ENCODE measurements around the gene PREPL. TPM values are rescaled to one million over a fixed set of nuclear protein-coding genes. Genes with fewer than 3 reads are reported as not detected.

Gene PREPL
- total and polyA plus RNA-seq, 2 donors (not counting 1 experiment from before 2014, with no cell fraction given): 5.5 to 34.0 TPM

DNA sequence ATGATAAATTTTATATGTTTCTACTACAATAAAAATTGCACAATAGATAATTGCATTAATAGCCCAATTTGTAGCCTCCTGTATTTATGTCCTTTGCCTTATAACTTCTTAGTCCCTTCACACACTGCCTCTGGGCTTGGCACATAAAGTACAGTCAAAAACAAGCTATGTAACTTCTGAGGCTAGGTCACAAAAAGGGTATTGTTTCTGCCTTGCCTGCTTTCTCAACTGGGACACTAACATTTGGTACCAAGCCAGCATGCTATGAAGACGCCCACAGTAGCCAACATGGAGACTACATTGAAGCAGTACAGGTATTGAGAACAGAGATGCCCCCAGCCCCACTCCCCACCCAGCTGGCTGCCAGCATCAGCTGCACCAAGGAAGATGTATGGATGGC is 91.5 kb downstream of the PREPL start:
- POLR2A ChIA-PET: no interaction called here
- CTCF ChIA-PET: no interaction called here
- H3K27me3 ChIP-seq (replicated peaks in 1 of 4; ENCODE audit: control extremely low read depth in 1 of 4, control insufficient read depth in 3 of 4, insufficient read depth in 4 of 4, low read length in 3 of 4): peaks cover 0 to 2% (median 0%) of the 10 kb centered on the region in 4 experiments
- H3K4me3 Mint-ChIP-seq: no peak overlapping the region
- DNase-seq: no peak
- no peaks in the 10 kb centered on the region for H4K20me1 ChIP-seq (ENCODE audit: control insufficient read depth, insufficient read depth, low read length, poor library complexity, severe bottlenecking)
- ATAC-seq (ENCODE audit: low read depth): no peak
- no peak overlapping the region for H3K4me2 ChIP-seq (replicated peaks; ENCODE audit: low read depth, low read length, poor library complexity, severe bottlenecking)
- H3K79me2 ChIP-seq (ENCODE audit: control insufficient read depth, insufficient read depth, low read length): no peaks in the 10 kb centered on the region
- H3K27me3 Mint-ChIP-seq: peaks cover 6% of the 10 kb centered on the region
- H3K27ac Mint-ChIP-seq: no peak overlapping the region
- H3K4me1 Mint-ChIP-seq: no peaks in the 10 kb centered on the region
- no peak overlapping the region for H3K4me3 ChIP-seq (ENCODE audit: control extremely low read depth in 1 of 5, extremely low read depth in 1 of 5, insufficient read depth in 1 of 5, low read depth in 2 of 5, low read length in 4 of 5)
- peaks cover 2% of the 10 kb centered on the region for H3K9me3 Mint-ChIP-seq (ENCODE audit: insufficient read depth)
- no peaks in the 10 kb centered on the region for H3K4me1 ChIP-seq (ENCODE audit: control insufficient read depth in 2 of 2, insufficient read depth in 2 of 2, low read length in 2 of 2)
- peaks cover 0 to 6% (median 0%) of the 10 kb centered on the region in 3 donors for H3K9me3 ChIP-seq (ENCODE audit: control extremely low read depth in 1 of 3, control insufficient read depth in 2 of 3, insufficient read depth in 1 of 3, low read length in 2 of 3)
- H2AFZ ChIP-seq (ENCODE audit: insufficient read depth, low read depth, low read length, poor library complexity, severe bottlenecking): no peak overlapping the region
- H3K9ac ChIP-seq (ENCODE audit: low read length): no peak overlapping the region
- 89% methylated on average over 1 of the region's 1 CpG for WGBS (ENCODE audit: insufficient coverage)
- TF ChIP-seq EZH2 (IDR thresholded peaks at IDR 0.05; ENCODE audit: borderline replicate concordance, insufficient read depth, low read depth, low read length, poor library complexity, severe bottlenecking): no peak
- TF ChIP-seq, protein P1, sequence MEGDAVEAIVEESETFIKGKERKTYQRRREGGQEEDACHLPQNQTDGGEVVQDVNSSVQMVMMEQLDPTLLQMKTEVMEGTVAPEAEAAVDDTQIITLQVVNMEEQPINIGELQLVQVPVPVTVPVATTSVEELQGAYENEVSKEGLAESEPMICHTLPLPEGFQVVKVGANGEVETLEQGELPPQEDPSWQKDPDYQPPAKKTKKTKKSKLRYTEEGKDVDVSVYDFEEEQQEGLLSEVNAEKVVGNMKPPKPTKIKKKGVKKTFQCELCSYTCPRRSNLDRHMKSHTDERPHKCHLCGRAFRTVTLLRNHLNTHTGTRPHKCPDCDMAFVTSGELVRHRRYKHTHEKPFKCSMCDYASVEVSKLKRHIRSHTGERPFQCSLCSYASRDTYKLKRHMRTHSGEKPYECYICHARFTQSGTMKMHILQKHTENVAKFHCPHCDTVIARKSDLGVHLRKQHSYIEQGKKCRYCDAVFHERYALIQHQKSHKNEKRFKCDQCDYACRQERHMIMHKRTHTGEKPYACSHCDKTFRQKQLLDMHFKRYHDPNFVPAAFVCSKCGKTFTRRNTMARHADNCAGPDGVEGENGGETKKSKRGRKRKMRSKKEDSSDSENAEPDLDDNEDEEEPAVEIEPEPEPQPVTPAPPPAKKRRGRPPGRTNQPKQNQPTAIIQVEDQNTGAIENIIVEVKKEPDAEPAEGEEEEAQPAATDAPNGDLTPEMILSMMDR (IDR thresholded peaks at IDR 0.05): no peak
- no peak overlapping the region for H3K27ac ChIP-seq (ENCODE audit: low read length in 2 of 2)
- H3K36me3 ChIP-seq (replicated peaks in 1 of 2; ENCODE audit: control extremely low read depth in 1 of 2, control insufficient read depth in 1 of 2, extremely low read depth in 1 of 2, insufficient read depth in 2 of 2, low read length in 1 of 2): no peaks in the 10 kb centered on the region
- intact Hi-C loops (cut with micrococcal nuclease): no loop called here

DNA sequence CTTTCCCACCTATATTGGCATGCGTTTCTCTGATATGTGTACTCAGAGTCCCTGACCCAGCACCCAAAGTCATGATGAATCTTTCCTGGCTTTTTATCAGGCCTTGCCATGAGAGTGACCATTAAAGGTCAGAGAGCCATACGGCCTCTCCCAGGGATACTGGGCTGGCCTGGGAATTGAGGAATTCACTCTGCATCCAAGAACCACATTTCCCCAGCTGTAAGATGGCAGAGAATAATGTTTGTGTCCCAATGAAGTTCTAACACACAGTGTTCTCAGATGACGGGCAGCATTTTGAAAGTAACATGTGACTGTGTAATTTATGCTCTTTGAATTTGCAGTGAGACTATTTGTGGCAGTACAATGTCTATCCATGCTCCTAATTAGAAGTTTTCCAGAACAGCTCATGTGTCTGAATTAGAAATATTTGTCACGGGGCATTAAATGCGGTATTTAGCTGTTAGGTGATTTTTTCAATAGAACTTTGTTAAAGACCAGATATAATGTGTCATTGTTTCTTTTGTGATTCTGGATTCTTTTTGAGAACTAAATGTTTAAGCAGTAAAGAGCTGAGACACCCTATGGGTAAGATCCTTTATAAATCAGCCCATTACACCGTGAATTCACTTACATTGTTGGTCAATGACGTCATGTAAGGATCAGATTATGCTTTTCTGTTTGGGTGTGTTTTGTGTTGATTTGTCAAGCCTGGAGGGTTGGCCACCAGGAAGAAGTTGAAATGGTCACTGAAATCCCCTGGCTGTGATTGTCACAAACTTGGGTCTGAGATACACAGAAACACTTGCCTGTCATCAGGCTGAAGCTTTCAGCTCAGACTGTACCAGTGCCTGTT is 93.3 kb downstream of the PREPL start:
- H3K9ac ChIP-seq (ENCODE audit: low read length): no peak overlapping the region
- ChIA-PET CTCF (no interaction called here), POLR2A (no interaction called here)
- H3K9me3 ChIP-seq (ENCODE audit: control extremely low read depth in 1 of 3, control insufficient read depth in 2 of 3, insufficient read depth in 1 of 3, low read length in 2 of 3): peaks cover 0 to 6% (median 0%) of the 10 kb centered on the region in 3 donors
- H3K79me2 ChIP-seq (ENCODE audit: control insufficient read depth, insufficient read depth, low read length): no peaks in the 10 kb centered on the region
- peaks cover 2% of the 10 kb centered on the region for H3K9me3 Mint-ChIP-seq (ENCODE audit: insufficient read depth)
- no peaks in the 10 kb centered on the region for H4K20me1 ChIP-seq (ENCODE audit: control insufficient read depth, insufficient read depth, low read length, poor library complexity, severe bottlenecking)
- H3K27ac ChIP-seq (ENCODE audit: low read length in 2 of 2): no peak overlapping the region
- H3K4me2 ChIP-seq (replicated peaks; ENCODE audit: low read depth, low read length, poor library complexity, severe bottlenecking): no peak overlapping the region
- no peak for DNase-seq
- intact Hi-C loops (cut with micrococcal nuclease): no loop called here
- TF ChIP-seq, protein P1 (IDR thresholded peaks at IDR 0.05): no peak
- no peak for TF ChIP-seq EZH2 (IDR thresholded peaks at IDR 0.05; ENCODE audit: borderline replicate concordance, insufficient read depth, low read depth, low read length, poor library complexity, severe bottlenecking)
- ATAC-seq (ENCODE audit: low read depth): no peak
- H3K36me3 ChIP-seq (replicated peaks in 1 of 2; ENCODE audit: control extremely low read depth in 1 of 2, control insufficient read depth in 1 of 2, extremely low read depth in 1 of 2, insufficient read depth in 2 of 2, low read length in 1 of 2): no peaks in the 10 kb centered on the region
- H3K27me3 ChIP-seq (replicated peaks in 1 of 4; ENCODE audit: control extremely low read depth in 1 of 4, control insufficient read depth in 3 of 4, insufficient read depth in 4 of 4, low read length in 3 of 4): peaks cover 0 to 2% (median 0%) of the 10 kb centered on the region in 4 experiments
- H3K4me3 Mint-ChIP-seq: no peak overlapping the region
- WGBS (ENCODE audit: insufficient coverage): 100% methylated on average over 5 of the region's 7 CpGs
- no peak overlapping the region for H3K27ac Mint-ChIP-seq
- peaks cover 10% of the 10 kb centered on the region for H3K27me3 Mint-ChIP-seq
- H2AFZ ChIP-seq (ENCODE audit: insufficient read depth, low read depth, low read length, poor library complexity, severe bottlenecking): no peak overlapping the region
- no peaks in the 10 kb centered on the region for H3K4me1 Mint-ChIP-seq
- H3K4me1 ChIP-seq (ENCODE audit: control insufficient read depth in 2 of 2, insufficient read depth in 2 of 2, low read length in 2 of 2): no peaks in the 10 kb centered on the region
- H3K4me3 ChIP-seq (ENCODE audit: control extremely low read depth in 1 of 5, extremely low read depth in 1 of 5, insufficient read depth in 1 of 5, low read depth in 2 of 5, low read length in 4 of 5): no peak overlapping the region

Measured in B cell (primary cell).